NCI-H1048 (cell line): ENCODE results near the gene HIBCH.

ENCODE experiments used
- DNase-seq: peaks from one replicate; lab custom pipeline; 2025; lab: John Stamatoyannopoulos, UW

Gene HIBCH

DNA sequence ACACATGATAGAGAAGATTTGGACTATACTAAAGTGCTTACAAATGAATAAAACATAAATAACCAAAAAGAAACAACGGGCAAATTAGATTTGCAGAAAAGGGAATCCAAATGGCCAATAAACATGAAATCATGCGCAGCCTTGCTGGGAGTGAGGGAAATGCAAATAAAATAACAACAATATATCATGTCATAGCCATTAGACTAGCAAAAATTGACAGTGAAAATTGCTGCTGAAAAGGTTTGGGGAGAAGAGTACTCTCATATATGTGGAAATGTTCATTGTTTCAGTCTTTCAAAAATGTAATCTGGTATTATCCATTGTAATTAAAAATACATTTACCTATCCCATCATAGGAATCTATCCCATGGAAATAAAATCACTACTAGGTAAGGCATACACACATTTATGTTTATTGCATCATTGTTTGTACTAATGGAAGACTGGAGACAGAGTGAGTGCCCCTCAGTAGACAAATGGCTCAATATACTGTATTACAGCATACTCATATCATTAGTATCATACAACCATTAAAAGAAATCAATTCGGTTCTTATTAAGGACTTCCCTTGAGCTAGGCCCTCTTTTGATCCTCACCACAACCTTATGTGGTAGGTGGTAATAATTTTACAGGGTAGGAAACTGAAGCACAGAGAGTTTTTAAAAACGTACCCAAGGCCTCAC, 163.0 kb downstream of the HIBCH start:
- DNase-seq = no peak
